OCI-LY3 (cell line): Measurements from ENCODE around the gene UNC5A.

ENCODE experiments used
- H2AFZ ChIP-seq: fragments of 200-600, 300-600 bp; shearing (Covaris generic); 2 replicates; pipeline ENCODE4 v1.6.0; 2014; ENCODE audit warnings: antibody characterized with exemption, low read depth, low read length
- H3K27ac ChIP-seq: fragments of 200-600, 300-600 bp; sonication (generic); 2 replicates; pipeline ENCODE4 v1.5.1; 2014; ENCODE audit warnings: mild to moderate bottlenecking, low read length, moderate library complexity, mixed read lengths
- H3K27me3 ChIP-seq: fragments of 200-600, 300-600 bp; sonication (generic); 2 replicates; pipeline ENCODE4 v1.6.1; 2014; ENCODE audit warnings: low read depth, low read length, mixed read lengths
- H3K36me3 ChIP-seq: fragments of 200-600, 300-600 bp; sonication (generic); replicated peaks from 2 replicates; pipeline ENCODE3; 2014; ENCODE audit warnings: low read depth, low read length, mixed read lengths
- H3K4me1 ChIP-seq: fragments of 300-600, 200-600 bp; sonication (generic); 2 replicates; pipeline ENCODE4 v1.6.1; 2014; ENCODE audit warnings: low read length, mixed read lengths
- H3K4me2 ChIP-seq: fragments of 200-600, 300-600 bp; sonication (generic); 2 replicates; pipeline ENCODE4 v1.6.1; 2014; ENCODE audit warnings: low read length, mixed read lengths
- H3K4me3 ChIP-seq: fragments of 300-600, 200-600 bp; sonication (generic); 2 replicates; pipeline ENCODE4 v1.5.1; 2014; ENCODE audit warnings: antibody characterized with exemption, mild to moderate bottlenecking, low read length, moderate library complexity
- H3K79me2 ChIP-seq: fragments of 300-600, 200-600 bp; shearing (Covaris generic); 2 replicates; pipeline ENCODE4 v1.6.1; 2014; ENCODE audit warnings: mild to moderate bottlenecking, low read length, mixed read lengths
- H3K9ac ChIP-seq: fragments of 300-600, 200-600 bp; shearing (Covaris generic); 2 replicates; pipeline ENCODE4 v1.6.0; 2014; ENCODE audit warnings: mild to moderate bottlenecking, low read length, moderate library complexity
- H3K9me3 ChIP-seq: fragments of 200-600, 300-600 bp; shearing (Covaris generic); 2 replicates; pipeline ENCODE4 v1.6.1; 2014; ENCODE audit warnings: low read length, mixed read lengths; ENCODE audit not compliant: insufficient read depth
- H4K20me1 ChIP-seq: fragments of 200-600, 300-600 bp; sonication (generic); 2 replicates; pipeline ENCODE4 v1.6.1; 2016; ENCODE audit warnings: low read length, mixed read lengths; ENCODE audit not compliant: insufficient read depth
- EZH2phosphoT487 ChIP-seq: fragments of 200-600 bp; shearing (Covaris generic); IDR thresholded peaks from 2 replicates; pipeline ENCODE4 v1.6.1; 2018; ENCODE audit warnings: antibody characterized with exemption, mixed run types, low read depth
- TF ChIP-seq, protein P1 (sequence below): fragments of 200-600, 300-600 bp; sonication (generic); IDR thresholded peaks from 2 replicates; pipeline ENCODE4 v1.5.1; 2014; ENCODE audit warnings: antibody characterized with exemption, low read length, low read depth

UNC5A gene

GRCh38 chr5:176817369-176817840 is 7.0 kb downstream of the UNC5A start:
- Histone ChIP-seq H4K20me1 (no peaks in the 10 kb centered on the region), H3K27ac (no peak overlapping the region), H3K27me3 (no peaks in the 10 kb centered on the region), H3K79me2 (no peaks in the 10 kb centered on the region), H3K9me3 (no peaks in the 10 kb centered on the region), H3K4me2 (no peak overlapping the region), H3K4me3 (no peak overlapping the region), H2AFZ (no peak overlapping the region), H3K36me3 (no peaks in the 10 kb centered on the region), H3K9ac (no peak overlapping the region), H3K4me1 (no peaks in the 10 kb centered on the region)
- no peak for TF ChIP-seq EZH2phosphoT487
- TF ChIP-seq, protein P1, sequence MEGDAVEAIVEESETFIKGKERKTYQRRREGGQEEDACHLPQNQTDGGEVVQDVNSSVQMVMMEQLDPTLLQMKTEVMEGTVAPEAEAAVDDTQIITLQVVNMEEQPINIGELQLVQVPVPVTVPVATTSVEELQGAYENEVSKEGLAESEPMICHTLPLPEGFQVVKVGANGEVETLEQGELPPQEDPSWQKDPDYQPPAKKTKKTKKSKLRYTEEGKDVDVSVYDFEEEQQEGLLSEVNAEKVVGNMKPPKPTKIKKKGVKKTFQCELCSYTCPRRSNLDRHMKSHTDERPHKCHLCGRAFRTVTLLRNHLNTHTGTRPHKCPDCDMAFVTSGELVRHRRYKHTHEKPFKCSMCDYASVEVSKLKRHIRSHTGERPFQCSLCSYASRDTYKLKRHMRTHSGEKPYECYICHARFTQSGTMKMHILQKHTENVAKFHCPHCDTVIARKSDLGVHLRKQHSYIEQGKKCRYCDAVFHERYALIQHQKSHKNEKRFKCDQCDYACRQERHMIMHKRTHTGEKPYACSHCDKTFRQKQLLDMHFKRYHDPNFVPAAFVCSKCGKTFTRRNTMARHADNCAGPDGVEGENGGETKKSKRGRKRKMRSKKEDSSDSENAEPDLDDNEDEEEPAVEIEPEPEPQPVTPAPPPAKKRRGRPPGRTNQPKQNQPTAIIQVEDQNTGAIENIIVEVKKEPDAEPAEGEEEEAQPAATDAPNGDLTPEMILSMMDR, result no peak

DNA sequence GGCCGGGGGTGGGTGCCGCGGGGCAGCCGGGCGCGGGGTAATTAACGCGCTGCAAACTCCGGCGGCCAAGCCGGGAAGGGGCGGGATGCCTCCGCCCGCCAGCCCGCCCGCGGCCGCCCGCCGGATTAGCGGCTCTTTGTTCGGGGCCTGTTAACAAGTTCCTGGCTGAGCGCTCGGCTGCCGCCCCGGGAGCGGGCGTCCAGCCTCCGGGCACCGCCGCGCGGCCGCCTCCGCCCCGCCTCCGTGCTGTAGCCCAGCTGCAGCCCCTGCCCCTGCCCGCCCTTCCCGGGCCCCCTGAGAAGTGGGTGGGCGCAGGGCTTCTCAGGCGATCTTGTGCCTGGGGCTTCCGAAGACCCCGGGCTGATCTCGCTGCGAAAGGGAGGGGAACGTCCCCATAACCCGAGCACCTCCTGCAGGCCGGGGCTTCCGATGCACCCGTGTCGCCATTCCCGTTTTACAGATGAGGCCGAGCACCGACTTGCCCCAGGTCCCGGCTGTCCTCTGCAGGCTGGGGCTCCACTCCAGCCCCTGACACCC is 7.5 kb downstream of the UNC5A start:
- TF ChIP-seq, protein P1, result no peak
- no peak for TF ChIP-seq EZH2phosphoT487
- Histone ChIP-seq H3K4me1 (no peaks in the 10 kb centered on the region), H4K20me1 (no peaks in the 10 kb centered on the region), H3K4me2 (no peak overlapping the region), H3K36me3 (no peaks in the 10 kb centered on the region), H2AFZ (no peak overlapping the region), H3K9ac (no peak overlapping the region), H3K4me3 (no peak overlapping the region), H3K9me3 (no peaks in the 10 kb centered on the region), H3K27me3 (no peaks in the 10 kb centered on the region), H3K27ac (no peak overlapping the region), H3K79me2 (no peaks in the 10 kb centered on the region)

- no peak overlapping the region for H3K9ac ChIP-seq
- no peaks in the 10 kb centered on the region for H3K9me3 ChIP-seq
- no peak overlapping the region for H3K27ac ChIP-seq
- no peaks in the 10 kb centered on the region for H3K36me3 ChIP-seq
- no peaks in the 10 kb centered on the region for H3K27me3 ChIP-seq
- no peaks in the 10 kb centered on the region for H4K20me1 ChIP-seq
- H3K79me2 ChIP-seq, result no peaks in the 10 kb centered on the region
- H3K4me1 ChIP-seq, result no peaks in the 10 kb centered on the region
- no peak for TF ChIP-seq EZH2phosphoT487
- TF ChIP-seq, protein P1, result no peak
- no peak overlapping the region for H3K4me3 ChIP-seq
- H3K4me2 ChIP-seq, result no peak overlapping the region
- no peak overlapping the region for H2AFZ ChIP-seq
These were observed 8.2 kb downstream of the UNC5A start for GRCh38 chr5:176818391-176819098.

DNA sequence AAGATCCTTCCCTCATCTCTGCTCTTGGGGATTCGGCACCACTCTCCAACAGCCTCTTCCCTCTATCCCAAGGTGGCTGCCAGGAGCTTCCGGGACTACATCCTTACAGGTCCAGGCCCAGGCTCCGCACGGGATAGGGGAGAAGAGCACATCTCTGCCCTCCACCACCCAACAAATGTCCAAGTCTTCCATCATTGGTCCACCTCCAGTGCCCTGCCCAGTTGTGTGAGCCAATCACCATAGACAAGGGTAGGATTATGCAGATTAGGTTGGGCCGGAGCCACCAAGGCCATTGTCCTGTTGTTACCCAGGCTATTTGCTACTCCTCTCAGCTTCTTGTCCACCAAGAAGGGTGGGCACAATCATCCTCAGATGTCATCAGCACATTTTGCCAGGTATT is 9.1 kb downstream of the UNC5A start:
- H3K4me1 ChIP-seq, result no peaks in the 10 kb centered on the region
- no peaks in the 10 kb centered on the region for H3K79me2 ChIP-seq
- no peak overlapping the region for H2AFZ ChIP-seq
- no peak overlapping the region for H3K27ac ChIP-seq
- no peak overlapping the region for H3K4me3 ChIP-seq
- H4K20me1 ChIP-seq, result no peaks in the 10 kb centered on the region
- H3K27me3 ChIP-seq, result no peaks in the 10 kb centered on the region
- no peak overlapping the region for H3K4me2 ChIP-seq
- no peaks in the 10 kb centered on the region for H3K36me3 ChIP-seq
- H3K9ac ChIP-seq, result no peak overlapping the region
- H3K9me3 ChIP-seq, result no peaks in the 10 kb centered on the region
- no peak for TF ChIP-seq EZH2phosphoT487
- TF ChIP-seq, protein P1, result no peak
